HepG2 (cell line): Measurements from ENCODE around the gene NGEF. TPM values are rescaled to one million over a fixed set of nuclear protein-coding genes. Genes with fewer than 3 reads are reported as not detected.

Experiments
- ATAC-seq: fragments of 200-7000 bp; cut with Tn5 transposase; 3 replicates; pipeline ENCODE4 v1.9.1; 2020; ENCODE audit warnings: mild to moderate bottlenecking, moderate library complexity
- BruUV-seq: library from RNA; stranded (reverse); fragments of 400-500 nt; replicated peaks from 2 replicates; lab custom pipeline; 2021; lab: Mats Ljungman, UMichigan
- CTCF ChIA-PET: fragments of 300-600 bp; formaldehyde crosslinking; extraction: SDS; loops from one replicate; lab custom pipeline; 2021; ENCODE audit warnings: low total read pairs, inconsistent platforms, low intra/inter-chr PET ratio; lab: Yijun Ruan, JAX
- POLR2A ChIA-PET: fragments of 350-600 bp; sonication (Branson Sonifier 250); formaldehyde crosslinking; loops from one replicate; lab custom pipeline; 2020; ENCODE audit warnings: antibody characterized with exemption, inconsistent platforms; lab: Yijun Ruan, JAX
- DNase-seq: peaks from one replicate; pipeline ENCODE4 v3.0.0-alpha.2; 2015; ENCODE audit warnings: low spot score
- FAIRE-seq: peaks from 3 replicates; lab custom pipeline; 2011; peaks lifted over from hg19 to GRCh38; lab: Jason Lieb, UNC
- H2AFZ ChIP-seq: one replicate; pipeline ENCODE4 v1.6.1; 2011; ENCODE audit warnings: low read length, inconsistent platforms
- H3K27ac ChIP-seq: fragments of 300-600 bp; 3 replicates; pipeline ENCODE4 v1.8.0; 2011; ENCODE audit warnings: mixed run types, mild to moderate bottlenecking, mixed read lengths, low read length, inconsistent platforms; ENCODE audit not compliant: insufficient read depth; ENCODE audit errors: extremely low read length
- H3K27me3 ChIP-seq, 2 experiments: fragments of 200-600 bp in 1 of 2; 2 replicates in 1 of 2; 3 replicates in 1 of 2; pipeline versions ENCODE4 v1.6.0 to v1.8.0; 2011; ENCODE audit warnings: low read length in 2 of 2, mild to moderate bottlenecking in 2 of 2, moderate library complexity in 2 of 2, inconsistent platforms in 1 of 2; ENCODE audit not compliant: insufficient read depth in 2 of 2, control insufficient read depth in 1 of 2
- H3K36me3 ChIP-seq, 2 experiments: fragments of 200-600 bp in 1 of 2; replicated peaks in 1 of 2; 2 replicates in 1 of 2; 3 replicates in 1 of 2; pipeline versions ENCODE4 v1.5.1 to v1.8.0; 2011; ENCODE audit warnings: low read length in 2 of 2, inconsistent platforms in 1 of 2; ENCODE audit not compliant: insufficient read depth in 2 of 2, control insufficient read depth in 1 of 2
- H3K4me1 ChIP-seq: 2 replicates; pipeline ENCODE4 v1.5.1; 2012; ENCODE audit warnings: low read length, inconsistent platforms; ENCODE audit not compliant: insufficient read depth
- H3K4me2 ChIP-seq: 2 replicates; pipeline ENCODE4 v1.6.0; 2011; ENCODE audit warnings: low read depth, low read length, inconsistent platforms
- H3K4me3 ChIP-seq, 3 experiments: fragments of 200-600 bp in 1 of 3; sonication (generic), shearing (Covaris generic) in 1 of 3; replicated peaks in 1 of 3; 2 replicates each; pipeline ENCODE4 v1.5.1; 2011 to 2016; ENCODE audit warnings: low read length in 3 of 3, inconsistent platforms in 2 of 3, low read depth in 2 of 3, mild to moderate bottlenecking in 2 of 3, control low read depth in 1 of 3, mixed read lengths in 1 of 3; ENCODE audit not compliant: insufficient read depth in 1 of 3
- H3K79me2 ChIP-seq: one replicate; pipeline ENCODE4 v1.6.1; 2011; ENCODE audit warnings: low read length, inconsistent platforms; ENCODE audit not compliant: insufficient read depth
- H3K9ac ChIP-seq: 2 replicates; pipeline ENCODE4 v1.6.0; 2011; ENCODE audit warnings: mild to moderate bottlenecking, low read depth, low read length, inconsistent platforms; ENCODE audit not compliant: insufficient read depth
- H3K9me3 ChIP-seq: 2 replicates; pipeline ENCODE4 v1.5.1; 2012; ENCODE audit warnings: mild to moderate bottlenecking, low read length
- H4K20me1 ChIP-seq: 2 replicates; pipeline ENCODE4 v1.6.0; 2011; ENCODE audit warnings: inconsistent platforms, mild to moderate bottlenecking, low read length, moderate library complexity; ENCODE audit not compliant: insufficient read depth
- CERS6 ChIP-seq: sonication (generic); formaldehyde crosslinking; IDR thresholded peaks from 2 replicates; pipeline ENCODE4 v1.5.0; 2020; ENCODE audit warnings: missing genetic modification reagents
- CSRNP1 ChIP-seq: sonication (generic); formaldehyde crosslinking; IDR thresholded peaks from 2 replicates; pipeline ENCODE4 v1.8.1; 2023; ENCODE audit warnings: mild to moderate bottlenecking, missing genetic modification reagents
- GABPB1 ChIP-seq: IDR thresholded peaks from 2 replicates; pipeline ENCODE4 v1.6.1; 2016; ENCODE audit warnings: mild to moderate bottlenecking, missing genetic modification reagents, moderate library complexity, missing compliant biosample characterization
- IRF2 ChIP-seq: IDR thresholded peaks from 2 replicates; pipeline ENCODE4 v1.6.1; 2018; ENCODE audit warnings: missing genetic modification reagents, missing compliant biosample characterization
- KLF12 ChIP-seq: sonication (generic); formaldehyde crosslinking; IDR thresholded peaks from 2 replicates; pipeline ENCODE4 v1.4.0; 2020; ENCODE audit warnings: missing genetic modification reagents, borderline replicate concordance
- PITX1 ChIP-seq: sonication (generic); formaldehyde crosslinking; IDR thresholded peaks from 2 replicates; pipeline ENCODE4 v1.5.1; 2020; ENCODE audit warnings: mild to moderate bottlenecking, missing genetic modification reagents
- PRPF4 ChIP-seq: fragments of 200-400 bp; formaldehyde crosslinking; IDR thresholded peaks from 2 replicates; pipeline ENCODE4 v1.6.1; 2016; ENCODE audit warnings: low read length, low read depth; ENCODE audit not compliant: poor library complexity, severe bottlenecking
- REXO4 ChIP-seq: sonication (generic); formaldehyde crosslinking; IDR thresholded peaks from 2 replicates; pipeline ENCODE4 v1.8.0; 2022; ENCODE audit warnings: missing genetic modification reagents, mild to moderate bottlenecking, borderline replicate concordance
- SAFB2 ChIP-seq: sonication (generic); formaldehyde crosslinking; IDR thresholded peaks from 2 replicates; pipeline ENCODE4 v1.5.1; 2020; ENCODE audit warnings: missing genetic modification reagents, low read depth, mild to moderate bottlenecking, borderline replicate concordance
- TOPORS ChIP-seq: sonication (generic); formaldehyde crosslinking; IDR thresholded peaks from 2 replicates; pipeline ENCODE4 v1.8.0; 2023; ENCODE audit warnings: mild to moderate bottlenecking, missing genetic modification reagents
- ZNF10 ChIP-seq: sonication (generic); formaldehyde crosslinking; IDR thresholded peaks from 2 replicates; pipeline ENCODE4 v1.4.0; 2020; ENCODE audit warnings: mild to moderate bottlenecking, low read depth, missing genetic modification reagents, borderline replicate concordance
- ZNF484 ChIP-seq: sonication (generic); formaldehyde crosslinking; IDR thresholded peaks from 2 replicates; pipeline ENCODE4 v1.5.1; 2020; ENCODE audit warnings: mild to moderate bottlenecking, low read depth, missing genetic modification reagents, borderline replicate concordance
- ZNF747 ChIP-seq: sonication (generic); formaldehyde crosslinking; IDR thresholded peaks from 2 replicates; pipeline ENCODE4 v1.8.1; 2023; ENCODE audit warnings: missing genetic modification reagents, mild to moderate bottlenecking, borderline replicate concordance
- ZNF761 ChIP-seq: sonication (generic); formaldehyde crosslinking; conservative IDR thresholded peaks from 2 replicates; pipeline ENCODE4 v1.4.0; 2020; ENCODE audit warnings: mild to moderate bottlenecking, missing genetic modification reagents
- ZNF83 ChIP-seq: sonication (generic); formaldehyde crosslinking; IDR thresholded peaks from 2 replicates; pipeline ENCODE4 v1.4.0; 2020; ENCODE audit warnings: missing genetic modification reagents, mild to moderate bottlenecking, borderline replicate concordance
- ZSCAN9 ChIP-seq: IDR thresholded peaks from 2 replicates; pipeline ENCODE4 v1.6.1; 2016; ENCODE audit warnings: borderline replicate concordance
- WGBS: methylation state at CpG from one replicate; pipeline ENCODE4 v1.1.6; 2017; ENCODE audit warnings: low lambda C conversion rate; 5-methylcytosine and 5-hydroxymethylcytosine counted together
- in situ Hi-C: cut with HindIII; loops from 2 replicates; pipeline ENCODE4 v1.10.0; 2017; ENCODE audit warnings: low pct_unique_long_range_greater_than_20kb; ENCODE audit not compliant: extremely low pct_ligation_motif_present
- intact Hi-C: fragments of 100-400 bp; cut with micrococcal nuclease; formaldehyde crosslinking; loops from one replicate; pipeline ENCODE4 v1.10.0; 2022; ENCODE audit not compliant: unreplicated experiment
- polyA plus RNA-seq, 8 experiments: library from polyadenylated mRNA; depleted of rRNA in 3 of 8; stranded (reverse) in 7 of 8; unstranded in 1 of 8; fragments of >200 nt; fragmentation: Illumina TruSeq in 4 of 8; extraction: Trizol in 4 of 8; gene quantifications; 2 replicates each; pipeline versions ENCODE4 v1.2.1 to v1.2.3, GENCODE V29; 2011 to 2016; ENCODE audit warnings: low read depth in 4 of 8, missing spikeins in 1 of 8, mixed read lengths in 1 of 8; ENCODE audit not compliant: insufficient read depth in 1 of 8
- total RNA-seq, 5 experiments: library from RNA; depleted of rRNA; stranded (reverse); fragments of >200 nt; fragmentation: Illumina TruSeq; extraction: Trizol; gene quantifications; 2 replicates each; pipeline ENCODE4 v1.2.3, GENCODE V29; 2016; ENCODE audit warnings: low read depth in 1 of 5
- TF ChIP-seq, protein P1 (sequence below): sonication (generic); formaldehyde crosslinking; IDR thresholded peaks from 2 replicates; pipeline ENCODE4 v1.4.0; 2020; ENCODE audit warnings: mild to moderate bottlenecking, missing genetic modification reagents

Gene NGEF
- total and polyA plus RNA-seq, 2 of the 13 experiments (the other 11 are each of a cell fraction or from before 2014, with no cell fraction given), result 14.4 to 36.9 TPM

GRCh38 chr2:232872826-232873225 lies 140.2 kb downstream of the NGEF start (continued):
- TF ChIP-seq CSRNP1 (CRISPR knock-in tag), result no peak
- 0 out of 2 replicates have a peak, but pooled peaks have one; percentile 15 for TF ChIP-seq SAFB2 (CRISPR knock-in tag)
- 0 out of 2 replicates have a peak, but pooled peaks have one; percentile 24 for TF ChIP-seq ZNF484
- TF ChIP-seq, all 625 proteins: peak for 12

DNA sequence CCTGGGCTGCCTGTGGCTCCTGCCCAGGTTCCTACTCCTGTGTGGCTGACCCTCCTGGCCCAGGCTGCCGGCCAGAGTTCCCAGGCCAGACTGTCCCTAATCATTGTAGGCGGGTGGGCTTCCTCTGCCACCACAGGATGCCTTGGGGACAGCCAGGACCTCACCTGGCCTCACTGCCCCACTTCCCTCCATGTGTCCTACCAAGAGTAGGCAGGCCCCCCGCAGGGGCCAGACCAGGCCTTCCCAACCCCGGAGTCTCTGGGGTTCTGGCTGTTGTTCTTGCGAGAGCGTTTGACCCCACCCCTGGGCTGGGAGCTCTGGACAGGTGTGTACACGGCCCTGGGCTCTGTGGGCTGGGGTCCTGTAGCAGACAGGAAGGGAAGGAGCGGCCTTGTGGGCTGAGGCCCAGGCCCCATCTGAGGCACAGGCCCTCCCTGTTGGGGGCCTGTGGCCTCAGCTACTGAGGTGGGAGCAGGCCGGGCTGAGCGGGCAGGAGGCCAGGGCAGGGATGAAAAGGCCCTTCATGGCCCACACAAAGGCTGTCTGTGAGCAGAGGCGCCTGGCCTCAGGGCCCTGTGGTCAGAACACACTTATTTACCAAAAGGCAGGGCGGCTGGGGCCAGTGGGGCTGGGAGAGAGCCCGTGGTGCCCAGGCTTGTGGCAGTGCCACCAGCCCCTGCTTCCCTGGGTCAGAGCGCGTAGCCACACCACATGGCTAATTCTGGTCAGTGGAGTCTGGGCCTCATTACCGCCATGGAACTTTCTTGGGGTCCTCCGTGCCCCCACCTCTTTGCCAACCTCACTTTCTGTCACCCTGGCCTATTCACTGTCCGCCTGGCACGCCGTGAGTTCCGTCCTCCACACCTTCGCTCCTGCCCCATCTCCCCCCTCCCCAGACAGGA lies 141.0 kb downstream of the NGEF start:
- ATAC-seq (peak; percentile 64), DNase-seq (peak; percentile 89), FAIRE-seq (peak; percentile 49)
- H3K4me3 ChIP-seq, result peak overlapping the region; percentile 51 to 72 (median 57); a peak in 5 of 6 replicates
- H3K4me1 ChIP-seq, result peaks cover 78% of the 10 kb centered on the region
- peak overlapping the region; percentile 79 for H3K4me2 ChIP-seq
- peaks cover 0 to 5% of the 10 kb centered on the region in 2 experiments; a peak in 2 of 5 replicates for H3K36me3 ChIP-seq
- in situ Hi-C loops, result no loop called here
- BruUV-seq, result no TSS peak
- peak overlapping the region; percentile 94 for H3K27ac ChIP-seq
- intact Hi-C loops, result loop anchor here (1.0 kb wide), 1 partner anchor 15 kb away; no protein-coding TSS in a partner anchor
- H3K9ac ChIP-seq, result peak overlapping the region; percentile 92
- H4K20me1 ChIP-seq, result no peaks in the 10 kb centered on the region
- 49% methylated on average over 18 of the region's 22 CpGs for WGBS
- ChIA-PET POLR2A (interaction anchor here (1.2 to 8.6 kb wide), 5 partner anchors 10 to 188 kb away, joined by 3 to 297 read pairs (median 5); partner anchors contain the start of gene INPP5D), CTCF (no interaction called here)
- no peaks in the 10 kb centered on the region for H3K9me3 ChIP-seq
- no peak overlapping the region for H2AFZ ChIP-seq
- H3K27me3 ChIP-seq, result no peaks in the 10 kb centered on the region
- H3K79me2 ChIP-seq, result peaks cover 61% of the 10 kb centered on the region
- TF ChIP-seq IRF2 (CRISPR knock-in tag) (peak; percentile 54), REXO4 (CRISPR knock-in tag) (no peak), KLF12 (CRISPR knock-in tag) (no peak), ZNF10 (CRISPR knock-in tag) (peak; percentile 13; the same call in 1 of the 2 replicates), PITX1 (CRISPR knock-in tag) (peak; percentile 55), ZNF761 (0 out of 2 replicates have a peak, but pooled peaks have one; percentile 32), ZNF747 (CRISPR knock-in tag) (peak; percentile 89), TOPORS (CRISPR knock-in tag) (0 out of 2 replicates have a peak, but pooled peaks have one; percentile 12), ZNF83 (CRISPR knock-in tag) (no peak; the same call in 1 of the 2 replicates), ZSCAN9 (peak; percentile 78), PRPF4 (no peak), CERS6 (CRISPR knock-in tag) (no peak), GABPB1 (CRISPR knock-in tag) (peak; percentile 70)
- TF ChIP-seq, protein P1, sequence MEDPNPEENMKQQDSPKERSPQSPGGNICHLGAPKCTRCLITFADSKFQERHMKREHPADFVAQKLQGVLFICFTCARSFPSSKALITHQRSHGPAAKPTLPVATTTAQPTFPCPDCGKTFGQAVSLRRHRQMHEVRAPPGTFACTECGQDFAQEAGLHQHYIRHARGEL (CRISPR knock-in tag), result no peak
